Activated CD8-positive, alpha-beta memory T cell treated with anti-CD3 and anti-CD28 coated beads for 36 hours (primary cell): Measurements from ENCODE around the gene ZDHHC11B. TPM values are rescaled to one million over a fixed set of nuclear protein-coding genes. Genes with fewer than 3 reads are reported as not detected.
"Not testable (repeated sequence)": the region's sequence is repeated elsewhere in the genome, so short reads cannot be mapped to it uniquely, and the experiment has no call there.

Source experiments
- CTCF ChIA-PET: fragments of 350-600 bp; sonication (Branson Sonifier 250); formaldehyde crosslinking; loops from one replicate; lab custom pipeline; 2021; ENCODE audit warnings: antibody characterized with exemption; lab: Charles Lee
- POLR2A ChIA-PET: fragments of 350-600 bp; sonication (Branson Sonifier 250); formaldehyde crosslinking; loops from one replicate; lab custom pipeline; 2021; ENCODE audit warnings: antibody characterized with exemption; lab: Charles Lee
- total RNA-seq, 2 experiments: library from RNA; stranded (reverse); gene quantifications; one replicate each; pipeline ENCODE4 v1.2.3, GENCODE V29; 2021

The ZDHHC11B gene
- total RNA-seq, 2 experiments from 2014 or later = 0.15 to 0.17 TPM

DNA sequence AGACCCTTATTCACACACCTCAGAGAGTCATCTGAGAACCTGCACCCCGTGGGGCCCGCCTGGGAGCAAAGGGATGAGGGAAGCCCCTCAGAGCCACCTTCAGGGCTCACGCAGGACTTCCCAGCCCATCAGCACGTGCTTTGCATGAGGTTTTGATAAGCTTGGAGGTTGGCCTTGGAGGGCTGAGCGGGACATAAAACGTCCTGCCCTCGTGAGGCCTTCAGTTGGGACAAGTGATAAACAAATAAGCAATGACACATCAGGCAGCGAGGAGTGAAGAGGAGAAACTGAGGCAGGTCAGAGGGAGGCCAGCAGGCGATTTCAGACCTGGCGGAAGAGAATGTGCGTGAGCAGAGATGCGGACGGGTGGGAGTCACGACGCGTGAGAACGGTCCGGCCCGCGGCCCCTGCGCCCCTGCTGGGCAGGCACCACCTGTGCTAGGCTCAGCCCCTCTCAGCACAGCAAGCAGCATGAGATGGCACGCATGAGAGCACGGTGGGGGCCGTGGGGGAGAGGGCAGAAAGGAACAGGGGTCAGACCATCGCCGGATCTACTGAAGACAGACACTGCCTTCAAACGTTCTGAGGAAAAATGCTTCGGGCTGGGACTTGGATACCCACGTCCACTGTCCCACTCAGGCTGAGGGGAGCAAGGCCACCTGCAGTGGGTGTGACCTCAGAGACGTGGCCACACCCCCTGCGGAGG, 12.5 kb downstream of the ZDHHC11B start:
- CTCF ChIA-PET, POLR2A ChIA-PET: not testable (repeated sequence)

DNA sequence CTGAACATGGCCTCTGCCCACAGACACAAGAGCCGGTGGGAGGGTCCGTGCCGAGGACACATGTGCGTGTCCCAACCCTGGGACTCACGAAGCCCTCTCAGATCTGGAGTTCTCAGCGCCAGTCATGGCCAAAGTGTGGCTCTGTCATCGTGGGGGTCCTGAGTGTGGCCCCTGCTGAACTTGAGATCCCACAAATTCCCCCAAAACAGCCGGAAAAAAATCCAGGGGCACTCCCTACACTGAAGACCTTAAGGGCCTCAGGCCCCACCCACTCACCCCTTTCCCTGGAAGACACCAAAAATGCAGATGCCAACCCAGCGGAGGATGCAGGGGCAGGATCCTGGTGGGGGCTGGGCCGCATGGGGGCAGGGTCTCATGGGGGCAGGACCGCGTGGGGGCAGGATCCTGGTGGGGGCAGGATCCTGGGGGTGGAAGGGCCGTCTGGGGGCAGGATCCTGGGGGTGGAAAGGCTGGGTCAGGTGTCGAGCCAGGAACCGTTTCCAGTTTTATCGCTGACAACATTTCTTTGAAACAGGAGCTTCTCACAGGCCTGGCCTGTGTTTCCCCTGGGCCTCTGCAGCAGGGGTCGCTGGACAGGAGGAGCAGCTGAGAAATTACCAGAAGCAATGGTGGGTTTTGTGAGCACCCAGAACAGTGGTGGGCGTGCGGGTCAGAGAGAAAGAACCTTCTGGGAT, 13.3 kb downstream of the ZDHHC11B start:
- CTCF ChIA-PET, POLR2A ChIA-PET: not testable (repeated sequence)

DNA sequence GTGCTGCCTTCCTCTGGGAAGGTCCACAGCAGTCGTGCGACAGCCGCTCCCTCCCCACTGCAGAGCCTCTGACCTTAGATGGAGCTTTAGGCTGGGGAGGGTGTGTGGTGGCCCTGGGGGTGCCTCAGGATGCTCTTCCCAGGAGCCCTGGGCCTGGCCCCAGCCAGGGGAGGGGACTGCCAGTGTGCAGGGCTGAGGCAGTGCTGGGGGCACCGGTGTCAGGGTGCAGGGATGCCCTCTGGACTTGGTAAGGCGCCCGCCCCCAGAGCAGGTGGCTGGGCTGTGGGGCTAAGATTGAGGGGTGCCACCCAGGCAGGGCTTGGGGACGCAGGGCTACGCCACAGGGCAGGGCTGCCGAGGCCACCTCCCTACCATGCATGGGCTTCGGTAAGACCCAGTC, 13.9 kb downstream of the ZDHHC11B start:
- CTCF ChIA-PET, POLR2A ChIA-PET: not testable (repeated sequence)

DNA sequence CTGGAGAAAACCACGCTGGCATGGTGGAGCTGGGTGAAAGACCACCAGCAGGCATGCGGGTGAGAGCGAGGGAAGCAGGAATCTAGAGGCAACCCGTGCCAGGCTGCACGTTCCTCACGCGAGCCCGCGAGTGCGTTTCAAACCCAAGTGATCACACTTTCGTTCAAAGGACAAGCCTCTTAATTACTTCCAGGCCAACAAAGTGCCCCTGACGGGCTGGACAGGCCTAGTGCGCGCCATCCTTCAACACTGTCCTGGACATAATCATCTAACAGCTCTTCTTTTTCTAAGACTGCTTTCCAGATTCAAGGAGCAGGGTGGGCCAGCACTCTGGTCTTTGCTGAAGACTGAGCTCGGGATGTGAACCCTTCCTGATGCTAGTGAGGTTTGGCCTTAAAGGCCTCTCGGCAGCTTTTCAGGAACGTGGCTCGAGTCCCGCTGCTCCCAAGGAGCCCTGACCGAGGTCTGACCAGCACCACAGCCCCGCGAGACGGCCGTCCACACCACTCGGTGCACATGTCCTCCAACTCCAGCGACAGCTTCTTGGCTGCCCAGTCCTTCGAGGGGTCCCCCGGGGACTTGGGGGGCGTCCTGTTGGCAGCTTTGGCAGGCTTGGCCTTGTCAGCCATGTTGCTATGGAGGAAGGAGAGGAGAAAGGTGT, 14.9 kb downstream of the ZDHHC11B start:
- POLR2A ChIA-PET, CTCF ChIA-PET: not testable (repeated sequence)

DNA sequence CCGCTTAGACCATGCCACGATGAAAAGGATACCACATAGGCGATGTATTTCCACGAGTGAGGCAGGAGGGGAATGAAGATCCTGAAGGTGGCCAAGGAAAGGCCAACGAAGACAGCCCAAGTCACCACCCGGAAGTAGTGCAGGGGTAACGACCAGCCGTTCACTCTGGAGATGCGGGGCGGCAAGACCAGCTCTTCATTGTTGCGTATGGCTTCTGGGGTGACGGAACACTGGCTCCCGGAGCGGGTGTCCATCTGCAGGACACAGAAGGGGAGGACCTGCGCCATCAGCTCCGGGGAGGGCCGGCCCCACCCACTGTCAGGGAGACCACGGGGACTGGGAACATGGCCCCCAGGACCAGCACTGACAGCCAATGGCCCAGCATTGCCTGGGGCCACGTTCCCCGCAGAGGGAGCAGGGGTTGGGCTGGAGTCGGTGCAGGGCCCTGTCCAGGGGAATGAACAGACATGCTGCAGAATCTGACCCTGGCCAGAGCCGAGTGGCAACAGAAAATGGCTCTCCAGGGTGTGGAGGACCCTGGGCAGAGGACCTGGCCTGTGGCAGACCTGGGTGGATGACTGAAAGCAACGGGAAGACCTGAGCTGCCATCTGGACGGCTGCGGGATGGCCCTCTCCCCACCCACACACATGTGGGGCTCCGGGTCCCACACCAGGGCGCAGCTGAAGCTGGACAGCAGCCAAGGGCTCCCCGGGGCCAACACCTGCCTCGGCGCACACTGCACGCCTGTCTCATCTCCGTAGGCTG, 17.7 kb downstream of the ZDHHC11B start:
- ChIA-PET POLR2A (no interaction called here), CTCF (no interaction called here)

DNA sequence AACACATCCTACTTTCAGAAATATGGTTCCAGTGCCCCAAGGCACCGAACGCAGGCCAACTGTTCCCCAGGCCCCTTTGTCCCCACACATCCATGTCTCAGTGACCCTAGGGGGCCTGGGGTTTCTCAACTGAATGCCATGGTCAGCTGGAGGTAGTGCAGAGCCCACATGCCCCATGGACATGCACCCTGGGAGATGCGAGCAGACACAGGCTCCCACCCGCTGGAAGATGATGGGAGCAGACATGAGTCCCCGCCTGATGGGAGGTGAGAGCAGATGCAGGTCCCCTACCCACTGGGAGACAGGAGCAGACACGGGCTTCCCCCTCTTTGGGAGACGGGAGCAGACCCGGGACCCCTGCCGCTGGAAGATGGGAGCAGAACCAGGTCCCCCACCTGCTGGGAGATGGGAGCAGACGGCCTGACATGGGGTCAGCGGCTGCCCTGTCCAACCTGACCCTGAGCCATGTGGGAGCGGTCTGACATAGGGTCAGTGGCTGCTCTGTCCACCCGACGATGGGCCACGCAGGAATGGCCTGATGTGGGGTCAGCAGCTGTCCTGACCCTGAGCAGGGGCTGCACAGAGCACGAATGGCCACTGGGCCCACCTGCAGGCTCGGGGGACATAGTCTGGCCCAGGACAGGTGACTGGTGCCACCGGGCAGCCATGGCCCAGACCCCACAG, 18.4 kb downstream of the ZDHHC11B start:
- CTCF ChIA-PET = no interaction called here
- POLR2A ChIA-PET = no interaction called here

DNA sequence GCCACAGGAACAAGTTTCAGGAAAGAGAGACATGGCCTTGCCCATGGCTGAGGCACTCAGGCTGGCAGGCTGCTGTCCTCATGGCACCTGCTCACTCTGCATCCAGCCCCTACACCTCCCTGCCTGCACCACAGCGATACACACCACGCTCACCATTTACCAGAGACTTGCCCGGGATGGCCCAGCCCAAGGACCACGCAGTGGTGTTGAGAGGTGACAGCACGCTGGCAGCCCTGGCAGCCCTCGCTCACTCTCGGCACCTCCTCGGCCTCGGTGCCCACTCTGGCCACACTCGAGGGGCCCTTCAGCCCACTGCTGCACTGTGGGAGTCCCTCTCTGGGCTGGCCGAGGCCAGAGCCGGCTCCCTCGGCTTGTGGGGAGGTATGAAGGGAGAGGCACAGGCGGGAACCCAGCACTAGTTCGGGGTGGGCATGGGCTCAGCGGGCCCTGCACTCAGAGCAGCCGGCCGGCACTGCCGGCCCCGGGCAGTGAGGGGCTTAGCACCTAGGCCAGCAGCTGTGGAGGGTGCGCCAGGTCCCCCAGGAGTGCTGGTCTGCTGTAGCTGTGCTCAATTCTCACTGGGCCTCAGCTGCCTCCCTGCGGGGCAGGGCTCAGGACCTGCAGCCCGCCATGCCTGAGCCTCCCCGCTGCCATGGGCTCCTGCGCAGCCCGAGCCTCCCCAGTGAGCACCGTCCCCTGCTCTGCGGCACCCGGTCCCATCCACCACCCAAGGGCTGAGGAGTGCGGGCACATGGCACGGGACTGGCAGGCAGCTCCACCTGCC, 20.3 kb downstream of the ZDHHC11B start:
- CTCF ChIA-PET = no interaction called here
- POLR2A ChIA-PET = no interaction called here

DNA sequence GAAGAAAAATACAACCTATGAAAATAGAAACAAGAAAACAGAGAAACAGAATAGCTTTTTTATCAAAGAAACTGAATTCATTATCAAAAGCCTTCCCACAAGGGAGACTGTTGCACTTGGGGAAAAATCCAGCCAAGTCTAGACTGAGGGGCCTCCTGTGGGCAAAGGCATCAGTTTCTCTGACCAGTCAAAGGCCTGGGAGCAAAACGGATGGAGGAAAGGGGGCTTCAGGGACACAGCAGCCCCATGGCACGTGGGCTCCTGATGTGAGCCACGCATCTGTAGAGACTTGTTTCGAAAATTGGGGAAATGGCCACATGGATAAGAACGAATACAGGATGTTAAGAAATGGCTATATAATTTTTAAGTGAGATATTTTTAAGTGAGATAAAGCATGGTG, 21.1 kb downstream of the ZDHHC11B start:
- CTCF ChIA-PET = no interaction called here
- POLR2A ChIA-PET = no interaction called here

DNA sequence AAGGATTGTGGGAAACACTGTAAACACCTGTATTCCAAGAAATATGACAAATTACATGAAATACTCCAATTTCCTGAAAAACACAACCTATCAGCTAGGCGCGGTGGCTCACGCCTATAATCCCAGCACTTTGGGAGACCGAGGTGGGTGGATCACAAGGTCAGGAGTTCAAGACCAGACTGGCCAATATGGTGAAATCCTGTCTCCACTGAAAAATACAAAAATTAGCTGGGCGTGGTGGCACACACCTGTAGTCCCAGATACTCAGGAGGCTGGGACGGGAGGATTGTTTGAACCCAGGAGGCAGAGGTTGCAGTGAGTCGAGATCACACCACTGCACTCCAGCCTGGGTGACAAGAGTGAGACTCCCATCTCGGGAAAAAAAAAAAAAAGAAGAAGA, 21.5 kb downstream of the ZDHHC11B start:
- CTCF ChIA-PET, POLR2A ChIA-PET: not testable (repeated sequence)

DNA sequence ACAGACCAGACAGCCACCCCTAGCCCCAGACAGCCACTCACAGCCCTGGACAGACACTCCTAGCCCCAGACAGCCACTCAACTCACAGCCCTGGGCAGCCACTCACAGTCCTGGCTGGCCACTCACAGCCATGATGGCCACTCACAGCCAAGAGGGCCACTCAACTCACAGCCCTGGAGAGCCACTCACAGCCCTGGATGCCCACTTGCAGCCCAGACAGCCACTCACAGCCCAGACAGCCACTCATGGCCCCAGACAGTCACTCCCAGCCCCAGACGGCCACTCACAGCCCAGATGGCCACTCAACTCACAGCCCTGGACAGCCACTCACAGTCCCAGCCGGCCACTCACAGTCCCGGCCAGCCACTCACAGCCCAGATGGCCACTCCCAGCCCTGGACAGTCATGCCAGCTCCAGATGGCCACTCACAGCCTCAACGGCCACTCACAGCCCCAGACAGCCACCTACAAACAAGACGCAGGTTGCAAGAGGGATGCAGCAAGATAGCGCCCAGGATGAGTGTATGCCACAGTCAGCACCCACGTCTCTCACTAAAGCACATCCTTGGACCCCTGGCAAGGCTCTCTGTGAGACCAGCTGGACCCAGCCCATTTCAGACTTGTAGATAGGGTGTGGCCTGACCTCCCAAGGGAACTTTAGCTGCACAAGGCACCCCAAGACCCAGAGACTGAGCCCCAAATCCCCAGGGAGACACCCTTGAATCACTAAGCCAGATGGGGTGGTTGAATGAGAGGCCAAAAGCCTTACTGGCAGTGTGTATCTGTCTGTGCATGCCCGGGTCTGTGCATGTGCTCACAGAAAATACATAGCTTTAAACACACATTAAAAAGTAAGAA, 22.4 kb downstream of the ZDHHC11B start:
- ChIA-PET POLR2A (no interaction called here), CTCF (no interaction called here)

DNA sequence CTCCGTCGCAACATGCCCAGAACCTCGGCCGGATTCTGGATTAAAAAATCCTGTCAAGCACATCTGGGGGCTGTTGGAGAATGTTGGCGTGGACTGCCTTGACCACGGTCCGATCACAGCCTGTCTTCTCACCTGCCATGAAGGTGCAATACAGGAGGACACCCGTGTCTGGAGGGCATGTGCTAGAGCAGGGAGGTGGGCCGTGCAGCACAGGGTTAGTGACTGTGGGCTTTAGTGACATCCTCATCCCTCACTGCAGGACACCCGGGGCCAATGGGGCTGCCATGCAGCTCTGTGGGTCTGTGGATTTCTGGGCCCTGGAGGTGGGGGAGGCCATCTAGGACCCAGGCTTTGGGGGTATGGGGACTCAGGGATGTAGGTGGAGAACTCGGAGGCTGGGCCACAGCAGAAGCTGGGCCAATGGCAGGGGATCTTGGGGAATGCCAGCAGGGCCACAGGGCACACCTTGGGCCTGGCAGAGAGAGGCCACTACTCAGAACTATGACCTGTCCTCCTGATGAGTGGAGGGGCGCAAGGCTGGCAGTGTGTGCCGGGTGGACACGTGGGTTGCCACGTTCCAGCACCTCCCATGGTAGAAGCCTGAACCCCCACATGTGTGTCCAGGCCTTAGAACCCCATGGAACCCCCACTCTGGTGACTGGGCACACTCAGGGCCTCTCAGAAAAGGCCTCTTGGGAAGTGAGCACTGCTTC, 23.3 kb downstream of the ZDHHC11B start:
- CTCF ChIA-PET = no interaction called here
- POLR2A ChIA-PET = no interaction called here

DNA sequence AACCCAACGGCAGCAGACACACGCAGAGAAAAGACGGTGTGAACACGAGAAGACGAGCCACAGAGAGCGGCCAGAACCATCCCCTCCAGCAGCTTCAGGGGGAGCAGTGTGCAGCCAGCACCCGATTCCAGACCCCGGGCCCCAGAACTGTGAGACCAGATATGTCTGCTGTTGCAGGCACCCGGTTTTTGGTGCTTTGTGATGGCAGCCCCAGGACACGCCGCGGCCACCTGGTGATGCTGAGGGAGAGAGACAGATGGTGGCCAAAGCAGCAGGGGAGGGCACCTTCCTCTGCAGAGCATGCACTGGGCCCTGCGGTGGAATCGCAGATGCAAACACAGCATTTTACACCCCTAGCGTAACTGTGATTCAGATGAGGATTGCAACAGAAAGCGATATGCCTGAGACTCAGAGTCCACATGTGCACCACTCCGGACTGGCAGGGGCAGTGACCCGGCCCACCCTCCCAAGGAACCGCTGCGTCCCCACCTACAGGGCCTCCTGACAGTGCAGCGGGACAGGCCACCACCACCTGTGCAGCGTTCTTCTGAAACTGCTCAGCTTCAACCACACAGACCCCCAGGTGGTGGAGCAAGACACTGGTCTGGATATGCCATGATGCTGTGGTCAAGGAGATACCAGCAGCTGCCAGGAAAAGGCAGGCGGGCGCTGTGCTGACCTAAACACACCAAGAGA, 24.0 kb downstream of the ZDHHC11B start:
- ChIA-PET POLR2A (no interaction called here), CTCF (no interaction called here)

DNA sequence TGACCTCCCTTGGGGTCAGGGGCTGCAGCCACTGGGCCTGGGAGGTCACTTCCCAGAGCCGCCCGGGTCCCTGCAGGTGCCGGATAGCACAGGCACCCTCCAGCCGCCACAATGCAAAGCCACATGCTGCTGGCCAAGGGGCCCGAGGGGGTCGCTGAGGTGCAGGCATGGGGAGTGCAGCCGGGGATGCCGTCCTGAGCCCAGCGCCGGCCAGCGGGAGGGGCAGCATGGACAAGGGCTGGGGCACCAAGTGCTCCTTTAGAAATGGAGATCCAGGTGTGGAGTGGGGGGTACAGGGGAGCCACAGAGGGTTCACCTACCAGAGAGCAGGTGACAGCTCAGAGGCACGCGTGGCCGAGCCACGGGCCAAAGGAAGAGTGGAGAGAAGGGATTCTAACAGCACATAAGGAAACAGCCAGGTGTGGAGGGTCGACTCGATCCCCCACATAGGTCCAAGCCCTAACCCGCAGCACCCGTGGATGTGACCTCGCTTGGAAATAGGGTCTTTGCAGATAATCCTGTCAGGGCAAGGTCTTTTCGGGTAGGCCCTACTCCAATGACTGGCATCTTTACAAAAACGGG, 24.7 kb downstream of the ZDHHC11B start:
- ChIA-PET CTCF (no interaction called here), POLR2A (no interaction called here)

DNA sequence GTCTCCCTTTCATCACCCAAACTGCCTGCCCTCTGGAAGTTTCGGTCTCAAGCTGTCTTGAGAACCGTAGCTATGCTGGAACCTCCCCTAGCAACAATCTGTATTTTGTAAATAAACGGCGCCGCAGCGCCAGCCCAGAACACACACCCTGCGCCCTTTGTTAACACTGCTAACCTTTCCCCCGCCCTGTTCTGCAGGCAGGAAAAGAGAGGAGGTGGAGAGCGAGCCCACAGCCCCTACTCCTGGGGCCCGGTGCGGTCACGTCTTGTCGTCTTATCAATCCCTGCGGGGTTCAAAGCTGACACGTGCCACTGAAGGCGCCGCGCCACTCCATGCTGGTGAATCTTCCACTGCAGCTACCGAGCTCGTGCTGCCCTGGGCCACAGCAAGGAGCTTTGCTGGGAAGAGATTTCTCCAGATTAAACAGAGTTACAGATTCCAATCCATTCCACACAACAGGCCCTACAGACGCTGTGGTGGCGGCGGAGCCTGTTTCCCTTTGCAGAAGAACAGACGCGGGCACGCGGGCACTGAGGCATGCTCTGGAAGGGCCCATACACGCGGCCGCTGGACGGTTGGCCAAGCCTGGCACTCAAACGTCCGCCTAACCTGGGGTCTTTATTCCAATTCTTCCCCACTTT, 25.3 kb downstream of the ZDHHC11B start:
- ChIA-PET CTCF (no interaction called here), POLR2A (no interaction called here)

DNA sequence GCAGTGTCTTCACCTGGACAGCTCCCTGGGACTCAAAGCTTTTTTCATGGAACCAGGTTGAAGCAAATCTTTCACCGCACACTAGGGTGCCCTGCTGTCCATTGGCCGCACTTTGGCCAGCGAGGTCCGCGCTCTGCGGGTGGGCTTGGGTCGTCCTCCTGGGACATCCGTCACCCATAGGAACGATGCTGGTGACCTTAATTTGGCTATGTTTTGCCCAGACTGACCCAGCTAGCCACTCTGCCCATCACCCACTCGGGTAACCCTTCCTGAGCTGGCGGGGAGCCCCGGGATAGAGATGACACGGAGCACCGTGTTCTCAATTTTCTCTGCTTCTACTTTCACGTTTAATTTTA, 25.9 kb downstream of the ZDHHC11B start:
- CTCF ChIA-PET = no interaction called here
- POLR2A ChIA-PET = no interaction called here
